ENCODE measurements around the gene NPAS3.

NPAS3 gene

GRCh38 chr14:33568935-33569579 is 630.4 kb downstream of the NPAS3 start:
- H3K4me3 ChIP-seq (ENCODE audit: low read depth, low read length): no peak overlapping the region
- no peak for DNase-seq (ENCODE audit: low read depth)
- TF ChIP-seq CTCF (IDR thresholded peaks at IDR 0.05; ENCODE audit: low read depth, low read length, missing control alignments): no peak

DNA sequence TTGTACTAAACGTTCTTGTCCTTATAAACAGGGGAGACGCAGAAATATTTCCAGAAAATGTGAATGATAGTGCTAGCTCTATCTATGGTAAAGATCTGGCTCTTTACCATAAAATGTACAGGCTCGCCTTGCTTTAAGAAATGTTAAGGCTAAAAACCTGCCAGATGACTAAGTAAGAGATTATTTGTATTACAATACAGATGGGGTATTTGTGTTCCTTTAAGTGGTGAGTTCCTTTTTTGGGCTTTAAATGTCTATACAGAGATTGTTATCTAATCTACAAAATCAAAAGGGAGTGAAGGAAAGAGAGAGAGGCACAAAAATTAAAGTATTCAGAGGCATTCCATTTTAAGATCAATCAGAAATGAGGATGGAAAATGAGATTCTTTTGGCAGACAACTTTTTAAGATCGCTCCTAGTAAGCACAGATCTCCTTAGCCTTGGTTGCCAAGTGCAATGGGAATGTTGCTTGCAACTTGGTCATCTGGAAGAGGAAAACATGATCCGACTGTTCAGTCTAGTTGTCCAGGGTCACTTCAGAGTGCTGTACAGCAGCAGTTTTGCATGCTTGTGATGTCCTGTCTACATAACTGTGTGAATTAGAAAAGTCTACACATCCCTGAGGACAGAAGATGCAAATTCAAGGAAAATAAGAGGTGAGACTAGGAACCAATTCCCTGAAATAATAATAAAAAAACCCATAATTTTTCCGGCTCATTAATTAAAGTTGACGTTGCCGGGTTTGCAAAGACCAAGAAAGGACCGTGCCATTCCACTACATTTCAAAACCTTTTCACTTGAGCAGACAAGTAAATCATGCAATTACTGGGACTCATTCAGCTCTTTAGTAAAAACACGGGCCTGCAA is 631.4 kb downstream of the NPAS3 start:
- no peak for TF ChIP-seq CTCF (IDR thresholded peaks at IDR 0.05; ENCODE audit: low read depth, low read length, missing control alignments)
- no peak for DNase-seq (ENCODE audit: low read depth)

DNA sequence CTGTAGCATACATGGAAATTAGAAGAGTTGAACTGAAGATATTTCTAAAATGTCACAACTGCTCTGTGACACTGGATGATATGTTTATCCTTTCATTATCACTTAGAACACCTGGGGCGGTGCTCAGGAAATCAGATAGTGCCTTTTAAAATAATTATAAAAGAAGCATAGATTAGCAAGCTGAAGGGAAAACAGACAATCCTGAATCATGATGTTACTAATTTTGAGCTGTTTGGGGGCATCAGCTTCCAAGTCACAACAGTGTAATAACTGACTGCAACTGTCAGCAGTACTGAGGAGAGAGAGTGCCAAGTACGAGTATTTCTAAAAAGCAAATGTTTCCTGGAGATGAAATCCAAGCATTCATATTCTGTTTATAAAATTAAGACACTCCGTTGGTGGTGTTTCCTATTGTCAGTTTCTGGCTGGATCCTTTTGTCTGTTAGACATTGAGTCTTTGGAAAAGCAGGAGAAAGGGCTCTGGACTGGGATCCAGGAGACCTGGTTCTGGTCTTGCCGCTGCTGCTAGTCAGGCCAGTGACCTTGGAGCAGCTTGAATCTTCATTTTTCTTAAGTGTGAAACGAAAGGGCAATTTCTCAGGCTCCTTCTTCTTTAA is 632.1 kb downstream of the NPAS3 start:
- H3K4me3 ChIP-seq (ENCODE audit: low read depth, low read length): no peak overlapping the region
- TF ChIP-seq CTCF (IDR thresholded peaks at IDR 0.05; ENCODE audit: low read depth, low read length, missing control alignments): no peak
- DNase-seq (ENCODE audit: low read depth): no peak

More for the DNA sequence above, 631.4 kb downstream of the NPAS3 start:
- H3K4me3 ChIP-seq (ENCODE audit: low read depth, low read length): no peak overlapping the region

GRCh38 chr14:33573301-33573880 is 634.7 kb downstream of the NPAS3 start:
- TF ChIP-seq CTCF (IDR thresholded peaks at IDR 0.05; ENCODE audit: low read depth, low read length, missing control alignments): no peak
- no peak overlapping the region for H3K4me3 ChIP-seq (ENCODE audit: low read depth, low read length)
- no peak for DNase-seq (ENCODE audit: low read depth)

- no peak for DNase-seq (ENCODE audit: low read depth)
- TF ChIP-seq CTCF (IDR thresholded peaks at IDR 0.05; ENCODE audit: low read depth, low read length, missing control alignments): no peak
- H3K4me3 ChIP-seq (ENCODE audit: low read depth, low read length): no peak overlapping the region
These were observed 637.3 kb downstream of the NPAS3 start for GRCh38 chr14:33576014-33576413.

GRCh38 chr14:33578461-33579216 is 640.0 kb downstream of the NPAS3 start:
- no peak overlapping the region for H3K4me3 ChIP-seq (ENCODE audit: low read depth, low read length)
- TF ChIP-seq CTCF (IDR thresholded peaks at IDR 0.05; ENCODE audit: low read depth, low read length, missing control alignments): no peak
- no peak for DNase-seq (ENCODE audit: low read depth)
